ENCODE results near the gene CD69.
"Not testable (repeated sequence)": the region's sequence is repeated elsewhere in the genome, so short reads cannot be mapped to it uniquely, and the experiment has no call there.

CD69 gene

GRCh38 chr12:9751204-9752144 is 9.2 kb downstream of the CD69 start:
- in situ Hi-C loops (cut with MboI; ENCODE audit: low sequenced_read_pairs), result no loop called here

DNA sequence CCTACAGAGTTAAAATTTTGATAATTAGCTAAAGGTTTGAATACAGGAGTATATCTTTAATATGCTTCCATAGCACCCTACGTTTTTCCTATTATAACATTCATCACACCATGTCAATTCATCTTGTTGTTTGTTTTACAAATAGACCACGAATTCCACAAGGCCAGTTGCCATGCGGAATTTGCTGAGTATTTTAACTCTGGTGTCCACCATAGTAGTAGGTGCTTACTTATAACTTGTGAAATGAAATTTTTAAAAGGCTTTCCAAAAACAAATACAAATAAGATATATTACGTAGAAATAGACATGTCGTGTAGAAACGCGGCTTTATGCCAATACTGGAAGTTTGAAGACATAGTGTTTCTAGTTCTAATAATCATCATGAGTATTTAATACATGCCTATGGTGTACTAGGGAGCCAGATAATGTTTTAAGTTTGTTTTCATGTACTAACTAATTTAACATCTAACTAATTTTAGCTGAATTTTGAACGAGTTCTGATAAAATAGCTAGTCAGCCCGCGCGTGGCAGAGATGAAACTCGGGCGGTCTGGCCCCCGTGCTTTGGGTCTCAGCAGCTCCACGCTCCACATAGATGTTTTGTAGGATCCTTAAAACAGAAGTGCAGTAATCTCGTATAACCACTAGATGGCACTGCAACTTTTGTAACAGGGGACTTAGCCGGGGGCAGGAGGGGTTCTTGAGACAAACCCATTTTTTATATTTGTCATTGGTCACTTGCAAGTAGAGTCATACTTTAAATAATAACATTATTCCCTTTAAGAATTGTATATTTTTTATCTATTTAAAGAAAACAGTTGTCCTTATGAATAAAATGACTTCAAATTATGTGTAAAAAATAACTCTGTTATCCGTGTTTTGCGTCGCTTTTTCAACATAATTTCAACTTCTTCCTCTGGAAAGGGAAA is 10.2 kb downstream of the CD69 start:
- in situ Hi-C loops (cut with MboI; ENCODE audit: low sequenced_read_pairs), result no loop called here

DNA sequence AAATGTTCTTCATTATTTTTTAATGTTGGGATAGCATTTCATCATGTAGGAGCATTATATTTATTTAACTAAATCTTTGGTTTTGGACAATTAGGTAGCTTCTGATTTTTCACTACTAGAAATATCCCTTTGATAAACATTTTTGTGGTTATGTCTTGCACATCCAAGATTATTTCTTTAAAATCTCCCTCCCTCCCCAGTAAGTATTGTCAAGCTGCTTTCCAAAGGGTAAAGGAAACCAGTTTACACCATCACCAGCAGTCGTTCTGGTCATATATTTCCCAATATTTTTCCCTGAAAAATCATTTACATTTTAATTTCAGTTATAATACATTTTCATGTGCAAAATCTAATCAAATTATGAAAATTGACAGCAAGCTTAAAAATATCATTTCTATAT is 11.1 kb downstream of the CD69 start:
- in situ Hi-C loops (cut with MboI; ENCODE audit: low sequenced_read_pairs), result loop anchor here (10.0 kb wide), 1 partner anchor 385 kb away; the partner anchor contains the start of gene CLEC7A

DNA sequence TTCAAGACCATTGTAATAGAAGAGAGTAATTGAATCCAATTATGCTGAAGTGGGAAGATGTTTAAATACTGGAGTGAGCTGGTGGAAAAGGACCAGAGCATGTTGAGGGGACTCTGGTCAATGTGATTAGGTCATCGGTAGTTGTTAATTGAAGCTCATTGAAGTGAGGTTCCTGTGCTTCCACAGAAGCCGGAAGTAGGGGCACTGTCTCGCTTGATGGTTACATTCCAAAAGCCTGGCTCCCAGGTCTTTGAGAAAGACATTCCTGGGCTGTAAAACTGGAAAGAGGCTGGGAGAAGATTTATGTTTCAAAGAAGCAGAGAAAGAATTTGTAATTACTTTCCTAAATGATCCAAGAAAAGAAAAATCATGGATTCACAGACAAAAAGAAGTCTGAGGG is 15.5 kb downstream of the CD69 start:
- in situ Hi-C loops (cut with MboI; ENCODE audit: low sequenced_read_pairs), result loop anchor here (10.0 kb wide), 1 partner anchor 390 kb away; the partner anchor contains the start of gene CLEC7A

GRCh38 chr12:9742661-9743060 is 18.0 kb downstream of the CD69 start:
- in situ Hi-C loops (cut with MboI; ENCODE audit: low sequenced_read_pairs), result loop anchor here (10.0 kb wide), 1 partner anchor 392 kb away; the partner anchor contains the start of gene CLEC7A

DNA sequence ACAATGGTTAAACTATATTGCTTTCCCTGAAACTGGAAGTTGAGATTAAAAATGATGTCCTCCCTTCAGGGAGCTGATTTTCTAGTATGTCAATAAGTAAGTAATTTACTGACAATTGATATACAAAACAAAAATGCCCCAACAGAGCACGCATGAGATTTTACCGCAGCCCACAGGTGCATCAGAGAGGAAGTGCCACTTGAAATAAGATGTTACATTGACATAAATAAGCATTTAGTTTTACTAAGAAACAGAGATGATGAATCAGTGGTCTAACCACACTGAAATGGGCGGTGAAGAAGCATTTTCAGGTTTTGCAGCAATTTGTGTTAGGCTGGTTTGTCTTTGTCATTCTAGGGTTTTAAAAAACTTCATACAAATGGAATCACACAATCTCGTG is 19.0 kb downstream of the CD69 start:
- in situ Hi-C loops (cut with MboI; ENCODE audit: low sequenced_read_pairs), result loop anchor here (10.0 kb wide), 1 partner anchor 393 kb away; the partner anchor contains the start of gene CLEC7A

GRCh38 chr12:9740106-9740750 is 20.5 kb downstream of the CD69 start:
- in situ Hi-C loops (cut with MboI; ENCODE audit: low sequenced_read_pairs), result loop anchor here (10.0 kb wide), 1 partner anchor 395 kb away; the partner anchor contains the start of gene CLEC7A

- in situ Hi-C loops (cut with MboI; ENCODE audit: low sequenced_read_pairs), result loop anchor here (10.0 kb wide), 1 partner anchor 395 kb away; the partner anchor contains the start of gene CLEC7A
Measured at GRCh38 chr12:9739404-9740105, 21.1 kb downstream of the CD69 start.

DNA sequence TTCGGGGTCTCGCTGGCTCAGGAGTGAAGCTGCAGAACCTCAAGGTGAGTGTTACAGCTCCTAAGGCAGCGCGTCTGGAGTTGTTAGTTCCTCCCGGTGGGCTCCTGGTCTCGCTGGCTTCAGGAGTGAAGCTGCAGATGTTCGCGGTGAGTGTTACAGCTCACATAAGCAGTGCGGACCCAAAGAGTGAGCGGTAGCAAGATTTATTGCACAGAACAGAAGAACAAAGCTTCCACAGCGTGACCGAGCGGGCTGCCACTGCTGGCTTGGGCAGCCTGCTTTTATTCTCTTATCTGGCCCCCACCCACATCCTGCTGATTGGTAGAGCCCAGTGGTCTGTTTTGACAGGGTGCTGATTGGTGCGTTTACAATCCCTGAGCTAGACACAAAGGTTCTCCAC is 21.8 kb downstream of the CD69 start:
- in situ Hi-C loops (cut with MboI; ENCODE audit: low sequenced_read_pairs), result not testable (repeated sequence)

GRCh38 chr12:9736936-9737705 is 23.6 kb downstream of the CD69 start:
- in situ Hi-C loops (cut with MboI; ENCODE audit: low sequenced_read_pairs), result no loop called here

GRCh38 chr12:9735601-9736000 is 25.1 kb downstream of the CD69 start:
- in situ Hi-C loops (cut with MboI; ENCODE audit: low sequenced_read_pairs), result no loop called here

DNA sequence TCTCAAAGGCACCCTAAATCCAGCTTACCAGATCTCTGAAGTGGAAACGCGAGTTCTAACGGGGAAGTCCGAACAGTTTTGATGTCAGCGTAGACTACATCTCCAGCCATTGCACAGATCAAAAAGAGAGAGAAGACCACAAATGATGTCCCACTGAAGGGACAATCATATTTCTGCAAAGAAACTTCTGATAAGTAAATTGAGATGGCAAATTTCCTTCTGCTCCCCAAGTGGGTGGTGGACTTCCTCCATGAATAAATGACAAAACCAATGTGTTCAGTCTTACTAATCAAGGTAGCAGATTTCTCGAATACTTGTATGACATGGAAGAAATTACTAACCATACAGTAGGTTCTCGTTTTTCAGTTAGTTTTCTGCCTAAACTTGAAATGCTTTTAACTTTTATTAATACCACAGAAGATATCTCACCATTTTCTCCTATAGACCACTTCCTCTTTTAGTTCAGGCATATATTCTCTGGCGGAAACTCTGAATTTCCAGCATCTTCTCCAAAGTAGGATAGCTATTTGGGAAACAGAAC is 27.7 kb downstream of the CD69 start, which contains the start of gene CLECL1:
TSS of gene CLECL1 (minus strand) at position 177 of the 541 bp plus-strand sequence.
- in situ Hi-C loops (cut with MboI; ENCODE audit: low sequenced_read_pairs), result no loop called here

GRCh38 chr12:9731797-9732196 is 28.9 kb downstream of the CD69 start:
- in situ Hi-C loops (cut with MboI; ENCODE audit: low sequenced_read_pairs), result no loop called here

DNA sequence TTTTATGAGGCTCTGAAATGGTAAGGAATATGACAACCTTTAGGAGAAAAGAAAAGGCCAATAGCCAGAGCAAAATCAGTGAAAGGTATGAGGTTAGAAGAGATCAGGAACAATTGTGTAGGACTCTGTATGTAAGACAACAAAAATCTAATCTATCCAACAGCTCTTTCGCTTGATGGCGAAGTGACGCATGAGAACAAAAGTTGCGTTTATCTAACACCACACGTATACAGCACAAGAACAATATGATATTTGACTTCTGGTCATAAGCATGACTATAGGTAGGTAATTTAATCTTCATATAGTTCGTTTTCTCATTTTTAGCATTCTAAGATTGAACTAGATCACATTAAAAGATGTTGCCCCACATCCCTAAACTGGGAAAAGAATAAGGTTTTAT is 29.3 kb downstream of the CD69 start:
- in situ Hi-C loops (cut with MboI; ENCODE audit: low sequenced_read_pairs), result no loop called here

DNA sequence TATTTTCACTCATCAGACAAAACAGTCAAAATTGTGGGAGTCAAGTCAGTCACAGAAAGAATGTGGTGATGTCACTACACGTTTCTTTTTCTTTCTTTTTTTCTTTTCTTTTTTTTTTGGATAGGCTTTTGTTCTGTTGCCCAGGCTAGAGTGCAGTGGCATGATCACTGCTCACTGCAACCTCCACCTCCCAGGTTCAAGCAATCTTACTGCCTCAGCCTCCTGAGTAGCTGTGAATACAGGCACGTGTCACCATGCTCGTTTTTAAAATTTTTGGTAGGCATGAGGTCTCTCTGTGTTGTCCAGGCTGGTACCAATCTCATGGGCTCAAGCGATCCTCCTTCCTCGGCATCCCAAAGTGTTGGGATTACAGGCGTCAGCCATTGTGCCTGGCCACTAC is 30.1 kb downstream of the CD69 start:
- in situ Hi-C loops (cut with MboI; ENCODE audit: low sequenced_read_pairs), result no loop called here

GRCh38 chr12:9730011-9730410 is 30.7 kb downstream of the CD69 start:
- in situ Hi-C loops (cut with MboI; ENCODE audit: low sequenced_read_pairs), result no loop called here

GRCh38 chr12:9729082-9729481 is 31.6 kb downstream of the CD69 start:
- in situ Hi-C loops (cut with MboI; ENCODE audit: low sequenced_read_pairs), result no loop called here

- in situ Hi-C loops (cut with MboI; ENCODE audit: low sequenced_read_pairs), result no loop called here
Measured at GRCh38 chr12:9727813-9728212, 32.9 kb downstream of the CD69 start.

All from HL-60/S4 treated with retinoic acid at 250 ng/mL for 4 days and 3 days (cell line).